Measurements from ENCODE around the gene PNRC1.
A peak's percentile ranks its signal among the peaks of the same experiment; 100 is the strongest.
"Not testable (repeated sequence)": the region's sequence is repeated elsewhere in the genome, so short reads cannot be mapped to it uniquely, and the experiment has no call there.

Gene PNRC1

DNA sequence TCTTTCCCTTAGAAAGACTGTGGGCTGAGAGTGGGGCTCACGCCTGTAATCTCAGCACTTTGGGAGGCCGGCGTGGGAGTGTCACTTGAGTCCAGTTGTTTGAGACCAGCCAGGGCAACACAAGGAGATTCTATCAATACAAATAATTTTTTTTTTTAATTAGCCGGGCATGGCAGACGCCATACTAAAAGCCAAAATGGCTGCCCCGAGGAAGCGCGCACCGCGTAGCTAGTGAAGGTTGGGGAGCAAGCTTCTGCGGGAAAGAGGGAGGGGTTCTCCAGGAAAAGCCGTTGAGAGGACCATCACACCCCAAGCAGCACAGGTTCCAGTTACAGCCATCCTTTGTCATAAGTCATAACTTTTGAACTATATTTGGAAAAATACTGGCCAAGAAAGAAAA lies 21.3 kb upstream of the PNRC1 start:
- no peak for DNase-seq (ENCODE audit: low read depth)

DNA sequence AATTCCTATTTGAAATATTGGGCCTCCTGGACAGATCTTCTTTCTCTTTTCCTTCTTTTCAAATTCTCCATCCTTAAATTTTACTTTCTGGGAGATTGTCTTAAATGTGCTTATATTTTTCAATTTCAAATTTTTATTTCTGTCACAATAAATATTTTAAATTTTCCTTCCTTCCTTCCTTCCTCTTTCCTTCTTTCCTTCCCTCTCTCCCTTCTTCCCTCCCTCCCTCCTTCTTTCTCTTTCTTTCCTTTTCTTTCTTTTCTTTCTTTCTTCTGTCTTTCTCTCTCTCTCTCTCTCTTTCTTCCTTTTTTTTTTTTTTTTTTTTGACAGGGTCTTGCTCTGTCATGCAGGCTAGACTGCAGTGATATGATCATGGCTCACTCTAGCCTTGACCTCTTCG lies 16.7 kb upstream of the PNRC1 start:
- no peak for DNase-seq (ENCODE audit: low read depth)

DNA sequence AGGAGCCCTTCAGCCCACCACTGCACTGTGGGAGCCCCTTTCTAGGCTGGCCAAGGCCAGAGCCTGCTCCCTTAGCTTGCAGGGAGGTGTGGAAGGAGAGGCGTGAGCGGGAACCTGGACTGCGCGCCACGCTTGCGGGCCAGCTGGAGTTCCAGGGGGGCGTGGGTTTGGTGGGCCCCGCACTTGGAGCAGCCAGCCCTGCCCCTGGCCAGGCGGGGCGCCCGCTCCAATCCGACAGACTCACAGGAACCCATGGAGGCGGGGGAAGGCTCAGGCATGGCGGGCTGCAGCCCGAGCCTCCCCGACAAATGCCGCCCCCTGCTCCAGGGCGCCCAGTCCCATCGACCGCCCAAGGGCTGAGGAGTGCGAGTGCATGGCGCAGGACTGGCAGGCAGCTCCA lies 15.6 kb upstream of the PNRC1 start:
- DNase-seq (ENCODE audit: low read depth): not testable (repeated sequence)

DNA sequence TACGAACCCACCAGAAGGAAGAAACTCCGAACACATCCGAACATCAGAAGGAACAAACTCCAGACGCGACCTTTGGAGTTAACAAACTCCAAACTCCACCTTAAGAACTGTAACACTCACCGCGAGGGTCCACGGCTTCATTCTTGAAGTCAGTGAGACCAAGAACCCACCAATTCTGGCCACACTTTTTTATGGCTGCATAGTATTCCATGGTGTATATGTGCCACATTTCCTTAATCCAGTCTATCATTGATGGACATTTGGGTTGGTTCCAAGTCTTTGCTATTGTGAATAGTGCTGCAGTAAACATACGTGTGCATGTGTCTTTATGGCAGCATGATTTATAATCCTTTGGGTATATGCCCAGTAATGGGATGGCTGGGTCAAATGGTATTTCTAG lies 14.4 kb upstream of the PNRC1 start:
- DNase-seq (ENCODE audit: low read depth): not testable (repeated sequence)

DNA sequence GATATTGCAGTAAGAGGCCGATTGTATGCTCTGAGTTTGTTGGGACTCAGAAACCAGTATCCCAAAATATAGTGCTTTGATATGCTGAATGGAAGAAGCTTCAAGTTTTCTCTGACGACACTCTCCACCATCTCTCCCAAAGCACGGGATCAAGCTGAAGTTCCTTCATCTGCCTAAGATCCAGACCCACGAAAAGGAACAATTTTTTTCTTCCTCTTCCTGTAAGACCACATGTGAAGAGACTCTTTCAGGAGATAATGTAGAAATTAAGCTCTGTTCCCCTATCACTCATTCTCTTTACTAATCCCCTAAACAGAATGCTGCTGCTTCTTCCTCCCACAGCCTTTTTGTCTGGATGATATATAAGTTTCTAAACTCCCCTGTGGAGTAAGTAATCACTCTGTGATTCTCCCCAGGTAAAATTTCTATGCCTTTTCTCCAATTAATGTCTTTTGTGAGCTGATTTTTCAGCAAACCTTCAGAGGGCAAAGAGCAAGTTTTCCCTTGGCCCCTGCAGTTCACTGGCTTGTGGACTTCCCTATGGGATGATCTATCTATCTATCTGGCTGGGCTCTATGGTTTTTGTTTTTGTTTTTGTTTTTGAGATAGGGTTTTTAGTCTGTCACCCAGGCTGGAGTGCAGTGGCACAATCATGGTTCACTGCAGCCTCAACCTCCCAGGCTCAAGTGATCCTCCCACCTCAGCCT lies 13.5 kb upstream of the PNRC1 start:
- no peak for DNase-seq (ENCODE audit: low read depth)

DNA sequence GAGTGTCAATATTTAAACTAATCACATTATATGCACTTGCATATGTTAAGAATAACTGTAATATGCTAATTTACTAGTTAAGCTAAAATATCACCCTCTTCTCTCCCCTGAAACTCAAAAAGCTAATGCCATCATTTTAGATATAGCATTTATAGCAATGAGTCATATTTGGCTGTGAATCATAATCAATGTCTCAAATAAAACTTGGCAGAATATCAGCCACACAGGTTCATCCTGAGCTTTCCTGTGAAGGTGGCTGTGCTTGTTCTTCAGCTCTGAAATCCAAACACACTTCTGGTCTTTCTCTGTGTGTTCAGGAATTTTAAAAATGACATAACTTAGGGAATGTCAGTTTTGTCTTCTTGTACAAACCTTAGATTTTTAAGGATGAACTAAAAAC lies 12.8 kb upstream of the PNRC1 start:
- no peak for DNase-seq (ENCODE audit: low read depth)

DNA sequence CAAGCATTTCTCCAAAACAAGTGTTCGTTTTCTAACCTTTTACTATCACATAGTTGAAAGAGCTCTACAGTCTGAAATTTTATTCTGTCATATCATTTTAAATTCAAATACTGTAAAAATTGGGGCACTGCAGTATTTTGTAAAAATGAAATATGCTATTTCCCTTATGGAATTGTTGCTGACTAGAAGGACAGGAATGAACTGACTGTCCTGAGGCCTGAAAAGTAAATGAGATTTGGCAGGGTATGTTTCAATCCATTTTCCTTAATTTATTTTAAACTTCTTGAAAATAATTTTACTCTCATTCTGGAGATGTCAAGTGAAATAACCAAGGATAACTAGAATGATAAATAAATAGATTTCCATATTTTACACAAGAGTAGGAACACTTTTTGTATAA lies 11.9 kb upstream of the PNRC1 start:
- DNase-seq (ENCODE audit: low read depth): no peak

DNA sequence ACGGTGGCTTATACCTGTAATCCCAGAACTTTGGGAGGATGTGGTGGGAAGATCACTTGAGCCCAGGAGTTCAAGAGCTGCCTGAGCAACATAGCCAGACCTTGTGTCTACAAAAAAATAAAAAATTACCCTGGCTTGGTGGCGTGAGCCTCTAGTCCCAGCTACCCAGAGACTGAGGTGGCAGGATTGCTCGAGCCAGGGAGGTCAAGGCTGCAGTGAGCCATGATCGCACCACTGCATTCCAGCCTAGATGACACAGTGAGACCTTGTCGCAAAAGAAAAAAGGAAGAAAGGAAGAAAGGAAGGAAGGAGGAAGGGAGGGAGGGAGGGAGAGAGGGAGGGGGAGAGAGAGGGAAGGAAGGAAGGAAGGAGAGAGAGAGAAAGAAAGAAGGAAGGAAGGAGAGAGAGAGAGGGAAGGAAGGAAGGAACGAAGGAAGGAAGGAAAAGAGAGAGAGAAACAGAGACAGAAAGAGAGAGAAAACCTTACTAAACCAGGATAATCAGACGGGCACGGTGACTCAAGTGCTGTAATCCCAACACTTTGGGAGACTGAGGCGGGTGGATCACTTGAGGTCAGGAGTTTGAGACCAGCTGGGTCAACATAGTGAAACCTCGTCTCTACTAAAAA lies 10.9 kb upstream of the PNRC1 start:
- no peak for DNase-seq (ENCODE audit: low read depth)

DNA sequence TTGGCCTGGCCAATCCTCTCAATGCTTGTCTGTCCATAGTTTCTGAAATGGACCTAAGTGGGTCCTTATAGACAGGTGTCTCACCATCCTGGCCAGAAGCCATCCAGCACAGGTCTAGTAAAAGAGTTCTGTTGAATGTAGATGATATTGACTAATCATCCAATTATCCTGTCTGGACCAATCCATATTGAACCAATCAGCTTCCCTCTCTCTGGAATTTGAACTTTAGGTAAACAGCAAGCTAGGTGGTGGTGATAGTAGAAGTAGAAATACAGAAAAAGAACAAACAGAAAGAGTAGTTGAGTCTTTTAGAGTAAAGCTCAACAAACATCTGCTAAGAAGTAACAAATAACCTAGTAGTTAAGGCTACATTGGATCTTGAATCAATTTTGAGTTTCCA lies 9.5 kb upstream of the PNRC1 start:
- no peak for DNase-seq (ENCODE audit: low read depth)

DNA sequence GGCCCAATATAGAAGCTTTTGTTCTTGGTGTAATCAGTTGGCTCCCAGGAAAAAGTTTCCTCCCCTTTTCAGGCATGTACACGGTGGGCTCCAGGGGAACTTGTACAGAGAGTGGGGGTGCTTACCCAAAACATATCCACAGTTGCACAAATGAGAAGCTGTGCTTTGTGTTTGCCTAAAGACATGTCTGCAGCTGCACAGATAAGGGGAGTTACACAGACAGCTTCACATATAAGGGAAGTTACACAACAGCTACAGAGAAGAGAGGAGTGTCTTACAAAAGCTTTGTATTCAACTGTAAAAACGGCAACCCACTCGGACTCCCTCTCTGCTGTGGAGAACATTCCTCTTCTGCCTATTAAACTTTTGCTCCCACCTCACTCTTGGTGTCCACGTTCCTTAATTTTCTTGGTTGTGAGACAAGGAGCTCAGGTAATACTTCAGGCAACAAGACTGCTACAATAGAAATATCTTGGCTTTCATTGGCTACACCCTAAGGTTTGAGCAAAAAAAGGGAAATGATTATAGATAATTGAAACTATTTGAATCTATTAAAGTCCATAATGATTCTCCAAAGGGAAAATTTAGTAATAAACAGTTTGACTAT lies 7.4 kb upstream of the PNRC1 start:
- no peak for DNase-seq (ENCODE audit: low read depth)

DNA sequence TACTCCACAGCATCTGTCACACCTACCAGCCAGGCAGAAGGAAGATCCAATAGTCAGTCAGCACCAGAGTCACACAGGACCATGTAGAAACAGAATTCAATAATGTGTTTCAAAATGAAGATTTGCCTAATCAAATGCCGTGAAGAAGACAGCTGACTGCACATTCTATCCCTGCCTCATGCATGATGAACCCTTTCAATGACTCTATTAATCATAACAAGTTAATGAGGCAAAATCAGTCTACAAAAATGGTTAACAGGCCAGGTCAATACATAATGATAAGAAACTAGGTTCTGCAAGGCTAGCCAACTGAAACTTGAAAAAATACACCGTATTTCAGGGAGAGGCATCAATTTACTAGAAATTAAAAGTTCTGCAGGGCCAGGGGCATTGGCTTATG lies 6.7 kb upstream of the PNRC1 start:
- DNase-seq (ENCODE audit: low read depth): no peak

DNA sequence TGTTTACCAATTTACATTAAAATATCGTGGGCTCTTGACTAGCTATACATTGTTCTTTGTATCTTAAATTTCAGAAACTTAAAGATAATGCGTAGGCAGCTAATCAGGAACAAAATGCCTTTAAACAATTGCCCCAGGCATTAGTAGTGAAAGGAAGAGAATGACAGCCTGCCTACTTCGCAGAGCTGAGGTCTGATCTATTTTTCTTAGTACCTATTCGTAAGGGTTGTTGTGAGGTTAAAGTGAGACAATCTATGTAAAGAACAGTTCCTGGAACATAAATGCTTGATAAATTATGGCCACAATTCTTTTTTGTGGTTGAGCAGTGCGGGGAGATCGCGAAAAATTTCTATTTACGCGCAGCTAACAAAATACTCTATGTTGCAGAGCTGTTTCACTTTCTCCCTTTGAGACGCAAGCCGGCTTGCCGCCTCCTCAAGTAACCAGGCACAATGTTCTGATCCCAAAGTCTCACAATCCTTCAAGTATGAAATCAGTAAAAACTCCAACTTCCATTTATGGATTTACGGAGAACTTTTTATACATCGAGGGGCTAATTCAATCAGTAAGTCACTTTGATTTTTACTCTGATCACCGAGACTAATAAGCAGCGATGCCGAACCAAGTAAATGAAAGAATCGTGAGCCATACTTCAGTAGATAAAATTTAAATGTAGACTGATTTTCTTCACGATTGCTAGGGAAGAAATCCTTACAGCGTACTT lies 878 bp upstream of the PNRC1 start:
- peak; percentile 36 for DNase-seq (ENCODE audit: low read depth)

DNA sequence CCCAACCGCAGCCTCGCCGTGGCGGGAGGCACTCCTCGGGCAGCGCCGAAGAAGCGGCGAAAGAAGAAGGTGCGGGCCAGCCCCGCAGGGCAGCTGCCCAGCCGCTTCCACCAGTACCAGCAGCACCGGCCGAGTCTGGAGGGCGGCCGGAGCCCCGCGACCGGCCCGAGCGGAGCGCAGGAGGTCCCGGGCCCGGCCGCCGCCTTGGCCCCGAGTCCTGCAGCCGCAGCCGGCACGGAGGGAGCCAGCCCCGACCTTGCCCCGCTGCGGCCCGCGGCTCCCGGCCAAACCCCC lies 525 bp downstream of the PNRC1 start:
- no peak for DNase-seq (ENCODE audit: low read depth)

DNA sequence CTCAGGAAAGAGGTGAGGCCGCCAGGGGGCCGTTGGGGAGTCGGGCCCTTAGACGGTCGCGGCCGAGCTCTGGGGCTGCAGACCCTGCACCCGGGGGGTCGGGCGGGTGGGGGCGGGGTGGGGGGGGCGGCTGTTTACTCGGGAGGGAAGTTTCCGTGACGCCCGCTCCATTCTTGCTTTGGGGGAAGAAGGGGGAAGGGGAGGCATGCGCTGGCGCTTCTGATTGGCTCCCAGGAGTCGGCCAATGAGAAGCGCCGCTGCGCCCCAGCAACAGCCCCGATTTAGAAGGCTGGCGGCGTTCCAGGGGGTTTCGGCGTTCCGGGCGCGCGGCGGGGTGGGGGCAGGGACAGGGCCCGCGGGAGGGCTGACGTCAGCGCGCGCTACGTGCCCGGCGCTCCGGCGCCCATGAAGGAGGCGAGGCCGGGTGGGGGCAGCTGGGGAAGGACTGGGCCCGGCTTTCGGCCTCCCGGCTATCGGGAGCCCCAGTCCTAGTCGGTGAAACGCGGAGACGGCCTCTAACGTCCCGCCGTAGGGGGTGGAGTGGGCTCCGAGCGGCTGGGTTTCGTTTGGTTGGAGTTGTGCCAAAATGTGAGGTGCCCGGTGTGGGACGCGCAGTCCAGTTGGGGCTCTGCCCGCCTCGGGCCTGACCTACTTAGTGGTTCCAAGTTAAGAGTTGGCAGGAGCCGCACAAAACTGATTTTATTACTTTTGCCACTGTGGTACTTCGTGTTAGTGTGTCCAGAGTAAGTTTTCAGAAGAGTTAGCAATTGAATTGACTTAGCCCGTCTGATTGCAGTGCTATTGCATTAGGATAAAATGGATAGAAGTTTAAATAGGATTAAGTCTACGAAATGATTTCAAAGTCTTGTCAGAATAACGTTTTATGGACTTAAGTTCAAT lies 1.1 kb downstream of the PNRC1 start:
- peak; percentile 98 for DNase-seq (ENCODE audit: low read depth)

DNA sequence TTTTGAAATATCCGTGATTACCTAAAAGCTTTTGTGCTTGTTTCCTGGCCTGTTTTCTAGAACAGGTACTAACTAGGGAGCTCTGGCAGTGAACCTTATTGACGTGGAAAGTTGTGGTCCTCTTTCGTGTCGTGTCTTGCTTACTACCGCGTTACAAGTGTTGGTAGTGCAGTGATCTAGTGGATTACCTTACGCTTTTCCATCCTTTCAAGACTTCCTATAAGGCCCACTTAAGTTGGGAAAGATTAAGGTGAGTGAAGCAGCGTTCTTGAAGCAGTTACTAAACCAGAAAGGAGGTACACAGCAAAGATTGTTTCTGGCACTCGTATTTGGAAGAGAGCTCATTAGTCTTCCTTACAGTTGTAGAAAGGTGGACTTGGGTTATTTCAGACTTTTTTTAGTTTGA lies 1.9 kb downstream of the PNRC1 start:
- DNase-seq (ENCODE audit: low read depth): no peak

DNA sequence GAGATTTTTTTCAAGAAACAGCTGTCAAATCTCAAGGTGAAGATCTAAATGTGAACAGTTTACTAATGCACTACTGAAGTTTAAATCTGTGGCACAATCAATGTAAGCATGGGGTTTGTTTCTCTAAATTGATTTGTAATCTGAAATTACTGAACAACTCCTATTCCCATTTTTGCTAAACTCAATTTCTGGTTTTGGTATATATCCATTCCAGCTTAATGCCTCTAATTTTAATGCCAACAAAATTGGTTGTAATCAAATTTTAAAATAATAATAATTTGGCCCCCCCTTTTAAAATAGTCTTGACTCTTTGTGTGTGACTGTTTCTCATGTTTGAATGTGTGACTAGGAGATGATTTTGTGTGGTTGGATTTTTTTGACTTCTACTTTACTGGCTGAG lies 4.0 kb downstream of the PNRC1 start:
- DNase-seq (ENCODE audit: low read depth): no peak

DNA sequence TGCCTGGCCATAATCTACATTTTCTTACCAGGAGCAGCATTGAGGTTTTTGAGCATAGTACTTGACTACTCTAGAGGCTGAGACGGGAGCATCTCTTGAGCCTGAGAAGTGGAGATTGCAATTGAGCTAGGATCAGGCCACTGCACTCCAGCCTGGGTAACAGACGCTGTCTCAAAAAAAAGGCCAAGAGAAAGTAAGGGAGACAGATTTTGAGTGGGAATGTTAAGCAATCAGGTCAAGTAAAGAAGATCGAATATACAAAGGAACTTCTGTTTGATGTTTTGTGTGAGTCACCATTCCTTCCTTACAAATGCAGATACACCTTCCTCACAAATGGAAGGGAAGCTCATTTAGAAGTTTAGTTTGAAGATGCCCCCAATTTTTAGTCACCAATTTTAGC lies 4.4 kb downstream of the PNRC1 start:
- DNase-seq (ENCODE audit: low read depth): no peak

DNA sequence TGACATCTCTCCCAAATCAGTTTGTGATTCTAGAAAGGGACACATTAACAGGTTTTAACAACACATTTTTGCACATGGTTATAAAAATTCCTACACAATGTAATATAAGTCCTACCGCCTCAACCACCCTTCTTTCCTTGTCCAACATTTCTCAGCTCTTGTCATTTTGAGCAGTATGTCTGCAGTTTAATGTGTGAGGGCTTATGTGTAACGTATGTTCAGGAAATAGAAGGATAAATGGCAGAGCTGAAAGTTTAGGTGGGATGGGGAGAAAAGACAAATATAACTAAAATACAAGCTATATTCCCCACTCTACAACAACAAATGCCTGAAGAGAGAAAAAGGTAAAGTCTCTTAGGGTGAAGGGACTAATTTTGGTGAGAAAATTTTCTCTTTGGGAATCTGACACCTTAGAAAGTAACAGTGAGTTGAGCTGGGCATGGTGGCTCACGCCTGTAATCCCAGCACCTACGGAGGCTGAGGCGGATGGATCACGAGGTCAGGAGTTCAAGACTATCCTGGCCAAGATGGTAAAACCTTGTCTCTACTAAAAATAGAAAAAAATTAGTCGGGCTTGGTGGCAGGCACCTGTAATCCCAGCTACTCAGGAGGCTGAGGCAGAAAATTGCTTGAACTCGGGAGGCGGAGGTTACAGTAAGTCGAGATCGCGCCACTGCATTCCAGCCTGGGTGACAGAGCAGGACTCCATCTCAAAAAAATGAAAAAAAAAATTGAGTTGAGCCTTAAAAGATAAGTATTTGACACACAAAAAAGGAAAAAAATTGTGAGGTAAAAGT lies 5.1 kb downstream of the PNRC1 start:
- DNase-seq (ENCODE audit: low read depth): no peak

DNA sequence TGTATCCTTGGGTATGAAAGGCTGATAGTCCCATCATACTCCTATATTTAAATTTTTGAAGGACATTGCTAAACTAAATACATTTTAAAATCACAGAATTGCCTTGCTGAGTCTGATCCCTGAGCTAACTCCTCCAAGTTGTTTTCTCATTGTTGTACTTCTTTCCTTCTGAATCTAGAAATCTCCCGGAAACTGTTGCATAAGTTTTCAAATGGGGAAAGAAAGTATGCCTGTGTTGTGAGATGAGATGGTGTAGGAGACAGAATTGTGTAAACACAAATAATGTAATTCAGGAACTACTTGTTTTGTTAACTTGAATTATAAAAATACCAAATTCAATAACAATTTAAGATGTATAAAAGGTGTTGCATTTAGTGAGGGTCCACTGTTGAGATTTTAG lies 7.3 kb downstream of the PNRC1 start:
- DNase-seq (ENCODE audit: low read depth): no peak

DNA sequence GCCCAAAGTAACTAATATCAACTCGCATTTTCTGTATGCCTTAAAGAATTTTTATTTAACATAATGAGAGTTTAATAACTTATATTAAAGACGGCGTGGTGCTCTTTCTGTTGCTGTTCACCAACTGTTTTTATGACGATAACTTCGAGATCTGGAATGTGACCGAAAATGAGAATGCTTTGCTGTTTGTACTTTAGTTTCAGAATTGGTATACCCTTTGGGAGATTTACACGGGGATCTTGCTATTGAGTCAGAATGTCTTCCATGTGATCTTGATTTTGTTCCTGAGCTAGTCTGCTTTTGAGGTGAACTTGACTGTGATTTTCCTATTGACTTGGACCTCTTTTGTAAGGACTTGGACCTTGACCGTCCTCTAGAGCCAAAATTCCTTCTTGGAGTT lies 17.9 kb downstream of the PNRC1 start:
- no peak for DNase-seq (ENCODE audit: low read depth)

DNA sequence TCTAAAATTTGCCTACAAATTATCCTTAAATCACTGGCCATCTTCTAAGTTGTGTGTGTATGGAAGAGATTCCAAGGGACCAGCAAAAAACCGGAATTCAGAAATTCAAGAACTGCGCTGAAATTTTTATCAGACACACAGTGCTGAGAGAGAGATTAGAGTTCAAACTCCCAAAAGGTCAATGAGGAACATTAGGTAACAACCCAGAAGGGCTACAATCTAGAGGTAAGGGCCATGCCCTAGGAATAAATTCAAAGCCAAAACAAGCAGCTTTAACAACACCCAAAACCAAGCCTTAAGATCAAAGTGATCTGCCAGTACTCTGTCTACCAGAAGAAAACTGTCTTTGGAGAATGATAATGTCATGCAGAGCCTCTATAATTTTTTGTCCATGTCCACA lies 19.6 kb downstream of the PNRC1 start:
- no peak for DNase-seq (ENCODE audit: low read depth)
